ENCODE data around the gene OXNAD1.

DNA sequence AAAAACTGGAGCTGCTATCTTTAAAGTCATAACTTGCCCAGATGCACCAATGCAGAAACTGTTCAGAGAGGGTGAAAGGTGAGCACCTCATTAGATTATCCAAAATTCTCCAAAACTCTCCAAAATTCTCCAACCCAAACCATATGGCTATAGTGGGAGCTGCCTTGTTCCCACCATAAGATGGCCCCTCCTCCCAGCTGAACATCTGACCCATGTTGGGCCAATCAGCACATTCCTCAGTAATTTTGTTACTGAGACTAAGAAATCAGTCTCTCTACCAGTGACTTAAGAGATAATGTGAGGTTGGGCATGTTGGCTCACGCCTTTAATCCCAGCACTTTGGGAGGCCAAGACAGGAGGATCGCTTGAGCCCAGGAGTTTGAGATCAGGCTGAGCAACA lies 33.0 kb upstream of the OXNAD1 start:
- no peak for TF ChIP-seq POLR2A (IDR thresholded peaks at IDR 0.05)
- TF ChIP-seq CTCF (IDR thresholded peaks at IDR 0.05), result no peak

Measured in right lobe of liver (tissue), 4 donors.